ENCODE data around the gene TMEM187.

DNA sequence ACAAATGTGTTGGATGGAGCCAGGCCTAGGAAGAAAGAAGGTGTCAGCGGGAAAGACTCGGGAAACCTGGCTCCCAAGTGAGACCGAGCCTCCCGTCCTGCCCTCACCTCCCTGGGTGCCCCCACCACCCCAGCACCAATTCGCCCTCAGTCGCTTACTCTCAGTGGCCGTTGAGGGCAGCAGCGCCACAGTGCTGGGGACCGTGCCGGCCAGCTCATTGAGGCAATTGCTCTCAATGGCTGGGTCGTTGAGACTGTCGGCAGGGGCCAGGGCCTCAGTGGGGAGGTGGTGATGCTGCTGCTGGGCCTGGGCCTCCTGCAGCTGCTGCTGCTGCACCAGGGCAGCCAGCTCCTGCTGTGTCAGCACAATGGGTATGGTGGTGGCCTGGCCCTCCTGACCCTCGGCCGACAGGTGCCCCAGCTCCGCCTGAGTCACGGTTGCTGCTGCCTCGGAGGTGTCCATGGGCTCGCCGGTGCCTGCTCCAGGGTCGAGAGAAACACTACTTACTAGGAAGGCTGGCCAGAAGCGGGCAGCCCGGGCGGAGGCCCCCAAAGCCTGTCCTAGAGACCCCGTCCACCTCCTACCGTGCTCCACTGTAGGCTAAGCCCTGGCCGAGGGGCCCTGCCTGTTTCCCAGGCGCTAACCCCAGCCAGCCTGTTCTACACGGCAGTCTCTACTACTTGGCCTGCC lies 20.7 kb upstream of the TMEM187 start:
- TF ChIP-seq, protein P1, sequence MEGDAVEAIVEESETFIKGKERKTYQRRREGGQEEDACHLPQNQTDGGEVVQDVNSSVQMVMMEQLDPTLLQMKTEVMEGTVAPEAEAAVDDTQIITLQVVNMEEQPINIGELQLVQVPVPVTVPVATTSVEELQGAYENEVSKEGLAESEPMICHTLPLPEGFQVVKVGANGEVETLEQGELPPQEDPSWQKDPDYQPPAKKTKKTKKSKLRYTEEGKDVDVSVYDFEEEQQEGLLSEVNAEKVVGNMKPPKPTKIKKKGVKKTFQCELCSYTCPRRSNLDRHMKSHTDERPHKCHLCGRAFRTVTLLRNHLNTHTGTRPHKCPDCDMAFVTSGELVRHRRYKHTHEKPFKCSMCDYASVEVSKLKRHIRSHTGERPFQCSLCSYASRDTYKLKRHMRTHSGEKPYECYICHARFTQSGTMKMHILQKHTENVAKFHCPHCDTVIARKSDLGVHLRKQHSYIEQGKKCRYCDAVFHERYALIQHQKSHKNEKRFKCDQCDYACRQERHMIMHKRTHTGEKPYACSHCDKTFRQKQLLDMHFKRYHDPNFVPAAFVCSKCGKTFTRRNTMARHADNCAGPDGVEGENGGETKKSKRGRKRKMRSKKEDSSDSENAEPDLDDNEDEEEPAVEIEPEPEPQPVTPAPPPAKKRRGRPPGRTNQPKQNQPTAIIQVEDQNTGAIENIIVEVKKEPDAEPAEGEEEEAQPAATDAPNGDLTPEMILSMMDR (conservative IDR thresholded peaks at IDR 0.05): no peak
- TF ChIP-seq ZFX (IDR thresholded peaks at IDR 0.05): no peak
